Measurements from ENCODE around the gene IQGAP2. TPM values are rescaled to one million over a fixed set of nuclear protein-coding genes. Genes with fewer than 3 reads are reported as not detected.
A peak's percentile ranks its signal among the peaks of the same experiment; 100 is the strongest.

The IQGAP2 gene
- total RNA-seq, 1 donor from 2014 or later: 43.5 TPM

DNA sequence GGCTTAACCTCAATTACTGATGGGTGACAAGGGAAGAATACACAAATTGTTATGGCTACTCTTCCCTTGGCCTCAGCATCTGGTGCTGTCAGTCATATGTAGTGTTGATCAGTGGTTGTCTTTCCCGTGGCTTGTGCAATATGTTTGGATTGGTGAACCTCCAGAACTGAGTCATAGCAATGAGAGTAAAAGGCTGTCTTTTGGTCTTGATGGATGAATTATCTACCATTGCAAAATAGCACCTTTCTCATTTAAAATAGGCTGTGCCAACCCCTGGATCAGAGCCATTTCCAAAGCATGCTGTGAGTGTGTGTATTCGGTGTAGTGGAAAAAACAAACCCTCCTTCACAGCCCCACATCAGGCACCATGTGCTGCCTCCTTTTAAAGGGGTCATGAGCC lies 298.2 kb downstream of the IQGAP2 start:
- Mint-ChIP-seq H3K9me3 (no peaks in the 10 kb centered on the region), H3K36me3 (ENCODE audit: low read depth) (peaks cover 31% of the 10 kb centered on the region), H3K4me3 (no peak overlapping the region), H3K27ac (no peak overlapping the region), H3K4me1 (ENCODE audit: low read depth) (peaks cover 8% of the 10 kb centered on the region), H3K27me3 (ENCODE audit: insufficient read depth) (no peaks in the 10 kb centered on the region)
- no peak for DNase-seq (ENCODE audit: low spot score)
- intact Hi-C loops (cut with micrococcal nuclease): no loop called here

DNA sequence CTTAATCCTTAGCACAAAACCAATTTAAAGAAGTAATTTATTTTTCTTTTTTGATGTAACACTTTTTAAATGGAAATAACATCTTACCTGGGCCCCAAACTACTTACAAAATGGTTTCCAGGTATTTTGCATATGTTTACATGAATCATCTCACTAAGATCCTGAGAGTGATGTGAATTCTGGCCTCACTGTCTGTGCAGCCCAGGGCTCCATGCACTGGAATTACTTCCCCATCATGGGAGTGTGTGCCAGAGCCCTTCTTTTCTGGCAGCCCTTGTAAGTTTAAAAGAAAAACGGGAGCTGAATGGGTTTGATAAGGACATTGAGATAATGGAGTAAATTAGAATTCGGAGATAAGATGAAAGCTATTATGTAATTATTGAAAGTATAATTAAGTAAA lies 300.6 kb downstream of the IQGAP2 start:
- peaks cover 25% of the 10 kb centered on the region for H3K36me3 Mint-ChIP-seq (ENCODE audit: low read depth)
- H3K4me3 Mint-ChIP-seq: no peak overlapping the region
- H3K27me3 Mint-ChIP-seq (ENCODE audit: insufficient read depth): no peaks in the 10 kb centered on the region
- H3K27ac Mint-ChIP-seq: no peak overlapping the region
- no peak for DNase-seq (ENCODE audit: low spot score)
- H3K9me3 Mint-ChIP-seq: no peaks in the 10 kb centered on the region
- peaks cover 7% of the 10 kb centered on the region for H3K4me1 Mint-ChIP-seq (ENCODE audit: low read depth)
- intact Hi-C loops (cut with micrococcal nuclease): no loop called here

DNA sequence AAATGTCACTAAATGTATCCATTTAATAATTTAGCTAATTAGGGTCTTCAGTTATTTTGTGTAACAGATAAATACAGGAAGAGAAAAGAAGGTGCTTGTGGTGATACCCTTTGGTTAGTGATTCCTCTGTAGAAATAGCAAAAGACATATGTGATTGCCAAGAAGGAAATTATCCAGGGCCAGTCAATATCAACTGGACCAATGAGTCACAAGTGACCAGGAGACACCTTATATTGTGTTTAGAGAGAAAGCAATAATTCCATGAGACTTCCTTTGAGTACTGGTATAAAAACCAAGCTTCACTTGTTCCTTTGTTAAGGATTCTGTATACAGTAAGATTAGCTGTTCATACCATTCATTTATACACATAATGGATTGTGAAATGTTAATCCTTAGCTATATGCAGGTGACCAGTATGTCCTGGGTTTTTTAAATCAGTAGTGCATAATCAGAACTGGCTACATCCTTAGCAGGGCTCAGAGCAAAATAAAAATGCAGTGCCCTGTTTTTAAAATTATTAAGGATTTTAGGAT lies 301.1 kb downstream of the IQGAP2 start:
- peaks cover 25% of the 10 kb centered on the region for H3K36me3 Mint-ChIP-seq (ENCODE audit: low read depth)
- peaks cover 7% of the 10 kb centered on the region for H3K4me1 Mint-ChIP-seq (ENCODE audit: low read depth)
- no peaks in the 10 kb centered on the region for H3K9me3 Mint-ChIP-seq
- DNase-seq (ENCODE audit: low spot score): no peak
- H3K27ac Mint-ChIP-seq: no peak overlapping the region
- H3K4me3 Mint-ChIP-seq: no peak overlapping the region
- H3K27me3 Mint-ChIP-seq (ENCODE audit: insufficient read depth): no peaks in the 10 kb centered on the region
- intact Hi-C loops (cut with micrococcal nuclease): no loop called here

DNA sequence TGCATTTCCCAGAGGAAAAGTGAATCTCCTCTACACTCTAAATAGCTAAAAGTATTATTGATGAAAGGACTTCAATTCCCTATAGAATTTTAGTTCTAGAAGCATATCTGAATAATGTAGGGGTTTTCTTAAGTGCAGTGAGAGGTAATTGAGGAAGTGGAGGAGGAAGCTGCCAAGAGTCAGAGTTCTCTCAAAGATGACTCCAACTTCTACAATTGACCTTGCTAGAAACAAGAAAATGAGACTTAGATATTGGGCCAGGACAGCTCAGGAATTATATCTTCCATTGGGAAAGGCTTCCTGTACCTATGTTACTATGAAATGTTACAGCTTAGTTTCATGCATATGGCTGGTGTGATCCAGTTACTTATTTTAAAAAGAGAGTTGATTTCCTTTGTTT lies 302.5 kb downstream of the IQGAP2 start:
- Mint-ChIP-seq H3K4me1 (ENCODE audit: low read depth) (peaks cover 11% of the 10 kb centered on the region), H3K27ac (no peak overlapping the region), H3K4me3 (no peak overlapping the region), H3K36me3 (ENCODE audit: low read depth) (peaks cover 20% of the 10 kb centered on the region), H3K9me3 (no peaks in the 10 kb centered on the region), H3K27me3 (ENCODE audit: insufficient read depth) (no peaks in the 10 kb centered on the region)
- intact Hi-C loops (cut with micrococcal nuclease): no loop called here
- no peak for DNase-seq (ENCODE audit: low spot score)

DNA sequence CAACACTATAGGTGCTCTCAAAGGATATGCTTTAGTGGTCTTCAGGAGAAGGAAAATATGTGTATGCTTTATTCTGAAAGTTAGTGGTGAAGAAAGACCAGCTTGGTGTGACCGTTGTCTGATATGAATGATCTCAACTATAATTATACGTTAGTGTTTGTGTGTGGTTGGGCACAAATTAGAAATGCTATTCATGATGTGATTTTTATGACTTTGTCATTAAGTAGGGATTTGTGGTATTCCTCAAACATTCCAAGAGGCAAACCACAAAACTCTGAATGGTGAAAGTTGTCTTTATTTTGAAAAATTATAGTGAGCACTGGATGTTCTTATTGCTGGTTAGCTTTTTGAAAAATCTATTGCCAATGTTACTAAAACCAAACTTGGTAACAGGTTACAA lies 306.7 kb downstream of the IQGAP2 start:
- no peak overlapping the region for H3K4me3 Mint-ChIP-seq
- no peak for DNase-seq (ENCODE audit: low spot score)
- intact Hi-C loops (cut with micrococcal nuclease): loop anchor here (2.0 to 10.0 kb wide), 2 partner anchors 17 to 1065 kb away; partner anchors contain the start of gene TBCA
- H3K4me1 Mint-ChIP-seq (ENCODE audit: low read depth): peaks cover 35% of the 10 kb centered on the region
- peaks cover 14% of the 10 kb centered on the region for H3K27me3 Mint-ChIP-seq (ENCODE audit: insufficient read depth)
- H3K27ac Mint-ChIP-seq: no peak overlapping the region
- no peaks in the 10 kb centered on the region for H3K9me3 Mint-ChIP-seq
- peaks cover 11% of the 10 kb centered on the region for H3K36me3 Mint-ChIP-seq (ENCODE audit: low read depth)

DNA sequence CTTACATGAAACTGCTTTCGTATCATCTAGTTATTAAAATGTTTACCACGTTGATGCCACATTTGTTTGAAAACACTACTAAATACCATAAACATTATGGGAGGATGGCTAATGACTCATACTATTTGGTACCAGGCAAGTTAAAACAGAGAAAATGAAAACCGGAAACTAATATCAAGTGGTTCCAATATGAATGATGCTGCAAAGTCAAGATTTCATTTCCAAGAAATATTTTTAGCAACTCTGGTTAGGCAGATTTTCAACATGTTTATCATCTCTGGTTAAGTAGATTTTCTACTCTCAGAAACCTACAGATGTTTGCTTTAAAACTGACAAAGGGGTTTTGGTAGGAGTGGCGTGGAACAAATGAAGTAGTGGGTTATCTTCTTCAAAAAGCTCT lies 307.9 kb downstream of the IQGAP2 start:
- intact Hi-C loops (cut with micrococcal nuclease): loop anchor here (1.0 to 10.0 kb wide), 3 partner anchors 18 to 1064 kb away; partner anchors contain the start of gene TBCA
- Mint-ChIP-seq H3K36me3 (ENCODE audit: low read depth) (peaks cover 11% of the 10 kb centered on the region), H3K4me3 (peak overlapping the region; percentile 6), H3K27ac (peak overlapping the region; percentile 57), H3K27me3 (ENCODE audit: insufficient read depth) (peaks cover 19% of the 10 kb centered on the region), H3K4me1 (ENCODE audit: low read depth) (peaks cover 32% of the 10 kb centered on the region), H3K9me3 (no peaks in the 10 kb centered on the region)
- no peak for DNase-seq (ENCODE audit: low spot score)

DNA sequence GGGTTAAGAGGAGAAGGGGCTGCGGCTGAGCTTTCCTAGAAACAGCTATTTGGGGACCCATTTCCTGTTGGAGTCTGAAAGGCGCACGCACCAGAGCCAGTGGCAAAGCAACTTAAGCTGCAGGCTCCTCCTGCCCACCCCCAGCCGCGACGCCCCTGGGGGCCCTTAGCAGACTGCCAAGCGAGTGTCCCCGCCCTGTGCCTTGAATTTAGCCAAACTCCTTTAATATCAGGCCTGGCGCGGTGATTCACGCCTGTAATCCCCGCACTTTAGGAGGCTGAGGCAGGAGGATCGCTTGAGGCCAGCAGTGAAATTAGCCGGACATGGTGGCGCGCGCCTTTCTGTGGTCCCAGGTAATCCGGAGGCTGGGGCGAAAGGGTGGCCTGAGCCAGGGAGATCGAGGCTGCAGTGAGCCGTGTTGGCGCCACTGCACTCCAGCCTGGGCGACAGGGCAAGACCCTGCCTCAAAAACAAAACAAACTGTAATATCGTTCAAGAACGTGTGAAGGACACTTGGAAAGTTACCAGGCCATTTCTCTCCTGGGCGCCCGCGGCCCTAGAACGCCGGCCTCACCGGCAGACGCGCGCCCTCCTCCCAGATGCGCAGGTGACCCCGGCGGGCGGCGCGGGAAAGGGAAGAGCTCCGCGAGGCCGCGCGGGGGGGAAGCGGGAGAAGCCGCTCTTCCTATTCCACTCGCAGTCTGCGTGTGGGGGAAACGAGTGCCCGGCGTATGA lies 311.8 kb downstream of the IQGAP2 start:
- peaks cover 46% of the 10 kb centered on the region for H3K4me1 Mint-ChIP-seq (ENCODE audit: low read depth)

DNA sequence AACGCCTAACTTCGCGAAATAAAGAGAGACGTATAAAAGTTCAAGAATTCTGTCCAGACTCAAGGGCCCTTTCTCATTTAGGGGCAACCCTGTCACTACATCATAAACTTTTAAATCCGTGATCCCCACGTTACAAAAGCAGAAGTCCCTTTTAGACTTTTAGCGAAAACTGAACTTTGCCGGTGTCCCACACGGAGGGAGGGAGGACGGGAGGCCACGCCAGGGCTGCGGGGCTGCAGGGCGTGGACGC lies 312.3 kb downstream of the IQGAP2 start:
- intact Hi-C loops (cut with micrococcal nuclease): loop anchor here (5.0 to 10.0 kb wide), 3 partner anchors 113 to 1059 kb away; partner anchors contain the start of gene TBCA
- H3K36me3 Mint-ChIP-seq (ENCODE audit: low read depth): peaks cover 8% of the 10 kb centered on the region

More for the DNA sequence above, 311.8 kb downstream of the IQGAP2 start:
- Mint-ChIP-seq H3K27me3 (ENCODE audit: insufficient read depth) (peaks cover 19% of the 10 kb centered on the region), H3K9me3 (no peaks in the 10 kb centered on the region), H3K27ac (peak overlapping the region; percentile 34), H3K36me3 (ENCODE audit: low read depth) (peaks cover 8% of the 10 kb centered on the region), H3K4me3 (peak overlapping the region; percentile 85)
- DNase-seq (ENCODE audit: low spot score): no peak
- intact Hi-C loops (cut with micrococcal nuclease): loop anchor here (5.0 to 10.0 kb wide), 3 partner anchors 113 to 1060 kb away; partner anchors contain the start of gene TBCA

DNA sequence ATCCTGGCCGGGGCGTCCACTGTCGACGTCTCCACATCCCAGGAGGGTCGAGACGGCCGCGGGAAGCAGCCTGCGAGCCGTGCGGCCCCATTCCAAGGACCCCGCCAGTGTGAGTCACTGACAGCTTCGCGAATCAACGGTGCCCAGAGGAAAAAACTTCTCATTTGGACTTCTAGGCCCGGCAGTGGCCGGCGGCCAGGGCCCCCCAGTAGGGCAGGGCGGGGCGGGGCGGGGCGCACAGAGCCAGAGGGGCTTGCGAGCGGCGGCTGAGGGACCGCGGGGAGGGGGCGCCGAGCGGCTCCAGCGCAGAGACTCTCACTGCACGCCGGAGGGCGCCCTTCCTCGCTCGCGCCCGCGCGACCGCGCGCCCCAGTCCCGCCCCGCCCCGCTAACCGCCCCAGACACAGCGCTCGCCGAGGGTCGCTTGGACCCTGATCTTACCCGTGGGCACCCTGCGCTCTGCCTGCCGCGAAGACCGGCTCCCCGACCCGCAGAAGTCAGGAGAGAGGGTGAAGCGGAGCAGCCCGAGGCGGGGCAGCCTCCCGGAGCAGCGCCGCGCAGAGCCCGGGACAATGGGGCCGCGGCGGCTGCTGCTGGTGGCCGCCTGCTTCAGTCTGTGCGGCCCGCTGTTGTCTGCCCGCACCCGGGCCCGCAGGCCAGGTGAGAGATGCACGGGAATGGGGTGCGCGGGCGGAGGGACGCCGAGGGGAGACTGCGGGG lies 312.8 kb downstream of the IQGAP2 start, which contains the start of gene F2R:
Gene F2R (plus strand): TSS at position 391 of the 720 bp plus-strand sequence. CDS start 182 bp downstream, at position 573.
- Mint-ChIP-seq H3K36me3 (ENCODE audit: low read depth) (peaks cover 7% of the 10 kb centered on the region), H3K27ac (peak within 1 kb of the TSS; percentile 34), H3K4me3 (peak within 1 kb of the TSS; percentile 85), H3K27me3 (ENCODE audit: insufficient read depth) (peaks cover 19% of the 10 kb centered on the region), H3K9me3 (no peaks in the 10 kb centered on the region), H3K4me1 (ENCODE audit: low read depth) (peaks cover 39% of the 10 kb centered on the region)
- intact Hi-C loops (cut with micrococcal nuclease): loop anchor here (1.0 to 10.0 kb wide), 5 partner anchors 23 to 1059 kb away; partner anchors contain the start of gene TBCA
- no peak for DNase-seq (ENCODE audit: low spot score)

More for the DNA sequence above, 312.3 kb downstream of the IQGAP2 start:
- DNase-seq (ENCODE audit: low spot score): no peak
- peaks cover 19% of the 10 kb centered on the region for H3K27me3 Mint-ChIP-seq (ENCODE audit: insufficient read depth)
- H3K4me1 Mint-ChIP-seq (ENCODE audit: low read depth): peaks cover 43% of the 10 kb centered on the region
- H3K27ac Mint-ChIP-seq: no peak overlapping the region
- peak overlapping the region; percentile 85 for H3K4me3 Mint-ChIP-seq
- H3K9me3 Mint-ChIP-seq: no peaks in the 10 kb centered on the region

DNA sequence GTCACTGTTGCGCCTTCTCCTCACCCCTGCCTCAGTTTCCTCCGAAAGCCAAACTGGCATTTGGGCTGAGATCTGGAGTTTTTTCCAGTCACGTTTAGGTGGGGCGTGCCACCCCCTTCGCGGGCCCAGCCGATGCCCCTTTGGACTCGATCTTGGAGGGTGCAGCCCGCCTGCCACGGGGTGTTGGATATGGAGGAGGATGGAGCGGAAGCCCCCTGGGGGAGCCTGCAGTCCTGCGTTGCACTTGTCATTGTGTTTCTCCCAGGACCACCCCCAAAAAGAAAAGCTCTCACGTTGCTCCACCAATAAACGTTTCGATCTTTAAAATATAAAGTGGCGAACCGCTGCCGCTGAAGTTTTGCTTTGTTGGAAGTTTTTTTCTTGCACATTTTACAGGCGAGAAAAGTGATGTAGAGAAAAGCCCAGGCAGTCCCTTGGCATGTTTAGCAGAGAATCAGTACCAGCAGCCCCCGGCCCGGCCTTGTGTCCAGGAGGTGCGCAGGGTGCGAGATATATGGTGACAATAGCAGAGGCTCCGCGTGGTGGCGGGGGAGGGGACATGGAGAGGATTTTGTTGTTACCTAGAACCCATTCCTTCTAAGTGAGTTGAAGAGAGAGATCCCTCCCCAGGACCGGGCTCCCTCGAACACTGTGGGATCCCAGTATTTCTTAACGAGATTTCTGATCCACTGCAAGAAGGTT lies 313.5 kb downstream of the IQGAP2 start:
- no peak for DNase-seq (ENCODE audit: low spot score)
- H3K36me3 Mint-ChIP-seq (ENCODE audit: low read depth): peaks cover 3% of the 10 kb centered on the region
- peak overlapping the region; percentile 85 for H3K4me3 Mint-ChIP-seq
- H3K27ac Mint-ChIP-seq: peak overlapping the region; percentile 20
- intact Hi-C loops (cut with micrococcal nuclease): loop anchor here (1.0 to 10.0 kb wide), 5 partner anchors 23 to 1058 kb away; partner anchors contain the start of gene TBCA
- H3K27me3 Mint-ChIP-seq (ENCODE audit: insufficient read depth): peaks cover 19% of the 10 kb centered on the region
- H3K4me1 Mint-ChIP-seq (ENCODE audit: low read depth): peaks cover 36% of the 10 kb centered on the region
- H3K9me3 Mint-ChIP-seq: no peaks in the 10 kb centered on the region

DNA sequence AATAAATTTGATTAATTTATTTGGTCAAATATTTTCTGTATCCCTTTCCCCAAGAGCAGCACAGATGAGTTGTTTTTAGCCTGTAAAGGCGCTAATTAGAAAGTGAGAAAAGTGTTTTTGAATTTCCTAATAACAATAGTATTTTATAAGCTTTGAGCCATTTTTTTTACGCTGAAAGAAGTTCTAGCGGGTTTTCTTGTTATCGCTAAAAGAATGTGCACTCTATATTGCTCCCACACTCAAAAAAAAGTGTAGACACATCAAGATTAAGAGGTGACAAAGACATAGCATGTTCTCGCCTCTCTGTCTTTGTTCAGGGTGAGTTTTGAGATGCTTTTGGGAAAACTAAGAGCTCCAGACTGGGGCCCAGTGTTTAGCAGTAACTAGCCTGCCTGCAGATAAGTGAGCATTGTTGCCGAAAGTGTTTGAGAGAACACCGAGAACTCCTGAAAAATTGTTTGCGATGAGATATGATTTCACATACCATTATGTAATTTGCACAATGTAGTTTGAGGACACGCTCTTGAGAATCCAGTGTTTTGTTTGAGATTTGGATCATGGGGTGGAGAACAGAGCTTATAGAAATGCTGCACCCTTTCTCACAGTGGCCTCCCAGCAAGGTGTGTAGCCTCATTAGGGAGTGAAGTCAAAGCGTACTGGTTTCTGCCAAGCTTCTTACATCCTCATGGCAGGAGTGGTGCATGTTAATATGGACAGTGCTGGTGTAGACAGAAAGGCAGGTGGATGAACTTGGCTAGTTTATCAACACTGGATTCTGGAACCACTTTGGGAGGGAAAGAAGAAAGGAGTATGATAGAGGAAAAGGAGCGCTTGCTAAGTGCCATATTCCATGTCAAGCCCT lies 314.4 kb downstream of the IQGAP2 start:
- Mint-ChIP-seq H3K9me3 (no peaks in the 10 kb centered on the region), H3K4me1 (ENCODE audit: low read depth) (peaks cover 33% of the 10 kb centered on the region), H3K27me3 (ENCODE audit: insufficient read depth) (peaks cover 19% of the 10 kb centered on the region), H3K4me3 (peak overlapping the region; percentile 85), H3K27ac (no peak overlapping the region), H3K36me3 (ENCODE audit: low read depth) (peaks cover 3% of the 10 kb centered on the region)
- intact Hi-C loops (cut with micrococcal nuclease): loop anchor here (5.0 to 10.0 kb wide), 3 partner anchors 115 to 1057 kb away; partner anchors contain the start of gene TBCA
- no peak for DNase-seq (ENCODE audit: low spot score)

All from activated T-helper 1 cell treated with anti-CD3 and anti-CD28 coated beads, Interleukin-12 subunit alpha, Interleukin-12 subunit beta, Interleukin-2, Interleukin-4 antibody, amounts not matched to agents 30 ng/mL and 10 ng/mL and 1 ng/mL, durations not matched to agents 14 hours and 24 hours and 36 hours (primary cell).